ENCODE results near the gene ESAM. TPM values are rescaled to one million over a fixed set of nuclear protein-coding genes. Genes with fewer than 3 reads are reported as not detected.

The ESAM gene
- total and polyA plus RNA-seq, 4 donors: 33.2 to 182 (median 103) TPM

- 93 to 94% methylated on average over 2 of the region's 2 CpGs for WGBS, 2 donors
- Histone ChIP-seq H3K4me3 (ENCODE audit: low read length in 2 of 2) (no peak overlapping the region), H3K9me3 (ENCODE audit: control insufficient read depth, low read length) (no peaks in the 10 kb centered on the region), H3K27ac (ENCODE audit: low read depth in 1 of 2, low read length in 2 of 2) (no peak overlapping the region), H3K27me3 (ENCODE audit: control insufficient read depth in 1 of 2, insufficient read depth in 2 of 2, low read length in 1 of 2) (no peaks in the 10 kb centered on the region), H3K36me3 (ENCODE audit: control insufficient read depth in 1 of 2, insufficient read depth in 2 of 2, low read length in 1 of 2) (peaks cover 2 to 9% of the 10 kb centered on the region in 2 donors), H3K4me1 (ENCODE audit: control insufficient read depth in 1 of 2, insufficient read depth in 2 of 2, low read length in 2 of 2) (no peaks in the 10 kb centered on the region)
- ATAC-seq (ENCODE audit: low FRiP score) (no peak), DNase-seq (no peak)
- intact Hi-C loops (cut with DNase I): loop anchor here in 1 of 2 donors (10.0 kb wide), 1 partner anchor 69 kb away; no protein-coding TSS in a partner anchor
Measured at GRCh38 chr11:124766156-124766555, 4.1 kb upstream of the ESAM start.

- peak; percentile 38 for ATAC-seq (ENCODE audit: low FRiP score)
- peak overlapping the region in 1 of 2 donors; percentile 66 for H3K27ac ChIP-seq (ENCODE audit: low read depth in 1 of 2, low read length in 2 of 2)
Measured at GRCh38 chr11:124763156-124763947, 1.3 kb upstream of the ESAM start.

GRCh38 chr11:124762624-124763155 lies 600 bp upstream of the ESAM start:
- ATAC-seq (ENCODE audit: low FRiP score) (peak; percentile 0), DNase-seq (peak in 1 of 2 donors; percentile 77)
- no peaks in the 10 kb centered on the region for H3K9me3 ChIP-seq (ENCODE audit: control insufficient read depth, low read length)
- intact Hi-C loops (cut with DNase I): loop anchor here (1.0 to 10.0 kb wide), 7 partner anchors 35 to 94 kb away; partner anchors contain the start of genes MSANTD2 (in 1 of the 2), SIAE (in 1 of the 2) and SPA17 (in 1 of the 2)
- H3K36me3 ChIP-seq (ENCODE audit: control insufficient read depth in 1 of 2, insufficient read depth in 2 of 2, low read length in 1 of 2): peaks cover 2 to 9% of the 10 kb centered on the region in 2 donors
- no peaks in the 10 kb centered on the region for H3K27me3 ChIP-seq (ENCODE audit: control insufficient read depth in 1 of 2, insufficient read depth in 2 of 2, low read length in 1 of 2)
- WGBS, 2 donors: 1% methylated on average over 45 of the region's 45 CpGs
- no peaks in the 10 kb centered on the region for H3K4me1 ChIP-seq (ENCODE audit: control insufficient read depth in 1 of 2, insufficient read depth in 2 of 2, low read length in 2 of 2)
- peak overlapping the region; percentile 19 to 30 for H3K27ac ChIP-seq (ENCODE audit: low read depth in 1 of 2, low read length in 2 of 2)
- peak overlapping the region; percentile 57 to 68 for H3K4me3 ChIP-seq (ENCODE audit: low read length in 2 of 2)

More at GRCh38 chr11:124763156-124763947, 1.3 kb upstream of the ESAM start:
- WGBS, 2 donors: 4 to 6% methylated on average over 21 of the region's 21 CpGs
- intact Hi-C loops (cut with DNase I): loop anchor here (1.0 to 10.0 kb wide), 7 partner anchors 34 to 95 kb away; partner anchors contain the start of genes MSANTD2 (in 1 of the 2), SIAE (in 1 of the 2) and SPA17 (in 1 of the 2)
- Histone ChIP-seq H3K9me3 (ENCODE audit: control insufficient read depth, low read length) (no peaks in the 10 kb centered on the region), H3K36me3 (ENCODE audit: control insufficient read depth in 1 of 2, insufficient read depth in 2 of 2, low read length in 1 of 2) (peaks cover 2 to 9% of the 10 kb centered on the region in 2 donors), H3K4me1 (ENCODE audit: control insufficient read depth in 1 of 2, insufficient read depth in 2 of 2, low read length in 2 of 2) (no peaks in the 10 kb centered on the region), H3K4me3 (ENCODE audit: low read length in 2 of 2) (peak overlapping the region; percentile 57 to 68), H3K27me3 (ENCODE audit: control insufficient read depth in 1 of 2, insufficient read depth in 2 of 2, low read length in 1 of 2) (no peaks in the 10 kb centered on the region)
- peak; percentile 89 to 97 for DNase-seq

- intact Hi-C loops (cut with DNase I): loop anchor here (1.0 to 10.0 kb wide), 6 partner anchors 36 to 93 kb away; partner anchors contain the start of gene MSANTD2 (in 1 of the 2)
- Histone ChIP-seq H3K27ac (ENCODE audit: low read depth in 1 of 2, low read length in 2 of 2) (peak overlapping the region; percentile 32 to 34), H3K36me3 (ENCODE audit: control insufficient read depth in 1 of 2, insufficient read depth in 2 of 2, low read length in 1 of 2) (no peaks in the 10 kb centered on the region), H3K27me3 (ENCODE audit: control insufficient read depth in 1 of 2, insufficient read depth in 2 of 2, low read length in 1 of 2) (no peaks in the 10 kb centered on the region), H3K9me3 (ENCODE audit: control insufficient read depth, low read length) (no peaks in the 10 kb centered on the region), H3K4me3 (ENCODE audit: low read length in 2 of 2) (peak overlapping the region; percentile 57 to 68), H3K4me1 (ENCODE audit: control insufficient read depth in 1 of 2, insufficient read depth in 2 of 2, low read length in 2 of 2) (no peaks in the 10 kb centered on the region)
- WGBS, 2 donors: 25 to 27% methylated on average over 25 of the region's 25 CpGs
- DNase-seq: no peak
- no peak for ATAC-seq (ENCODE audit: low FRiP score)
Measured at GRCh38 chr11:124761301-124762104, 587 bp downstream of the ESAM start.

- Histone ChIP-seq H3K4me1 (ENCODE audit: control insufficient read depth in 1 of 2, insufficient read depth in 2 of 2, low read length in 2 of 2) (no peaks in the 10 kb centered on the region), H3K27me3 (ENCODE audit: control insufficient read depth in 1 of 2, insufficient read depth in 2 of 2, low read length in 1 of 2) (no peaks in the 10 kb centered on the region), H3K36me3 (ENCODE audit: control insufficient read depth in 1 of 2, insufficient read depth in 2 of 2, low read length in 1 of 2) (no peaks in the 10 kb centered on the region), H3K27ac (ENCODE audit: low read depth in 1 of 2, low read length in 2 of 2) (peak overlapping the region; percentile 32 to 49), H3K9me3 (ENCODE audit: control insufficient read depth, low read length) (no peaks in the 10 kb centered on the region), H3K4me3 (ENCODE audit: low read length in 2 of 2) (peak overlapping the region; percentile 49 to 68)
- no peak for DNase-seq
- 38 to 53% methylated on average over 3 of the region's 3 CpGs for WGBS, 2 donors
- intact Hi-C loops (cut with DNase I): loop anchor here (1.0 to 10.0 kb wide), 4 partner anchors 36 to 84 kb away; no protein-coding TSS in a partner anchor
- no peak for ATAC-seq (ENCODE audit: low FRiP score)
Measured at GRCh38 chr11:124760806-124761205, 1.3 kb downstream of the ESAM start.

GRCh38 chr11:124760205-124760652 lies 1.9 kb downstream of the ESAM start:
- no peaks in the 10 kb centered on the region for H3K4me1 ChIP-seq (ENCODE audit: control insufficient read depth in 1 of 2, insufficient read depth in 2 of 2, low read length in 2 of 2)
- intact Hi-C loops (cut with DNase I): loop anchor here (5.0 to 10.0 kb wide), 3 partner anchors 37 to 77 kb away; no protein-coding TSS in a partner anchor

GRCh38 chr11:124759266-124760204 lies 2.6 kb downstream of the ESAM start:
- DNase-seq: no peak
- 57 to 61% methylated on average over 48 to 52 of the region's 52 CpGs for WGBS, 2 donors
- H3K27me3 ChIP-seq (ENCODE audit: control insufficient read depth in 1 of 2, insufficient read depth in 2 of 2, low read length in 1 of 2): no peaks in the 10 kb centered on the region
- peak overlapping the region; percentile 49 to 68 for H3K4me3 ChIP-seq (ENCODE audit: low read length in 2 of 2)
- peak overlapping the region in 1 of 2 donors; percentile 71 for H3K27ac ChIP-seq (ENCODE audit: low read depth in 1 of 2, low read length in 2 of 2)
- H3K36me3 ChIP-seq (ENCODE audit: control insufficient read depth in 1 of 2, insufficient read depth in 2 of 2, low read length in 1 of 2): no peaks in the 10 kb centered on the region
- intact Hi-C loops (cut with DNase I): loop anchor here (5.0 to 10.0 kb wide), 3 partner anchors 38 to 78 kb away; no protein-coding TSS in a partner anchor
- no peaks in the 10 kb centered on the region for H3K9me3 ChIP-seq (ENCODE audit: control insufficient read depth, low read length)
- peak; percentile 55 for ATAC-seq (ENCODE audit: low FRiP score)
- H3K4me1 ChIP-seq (ENCODE audit: control insufficient read depth in 1 of 2, insufficient read depth in 2 of 2, low read length in 2 of 2): no peaks in the 10 kb centered on the region

More at GRCh38 chr11:124760205-124760652, 1.9 kb downstream of the ESAM start:
- ATAC-seq (ENCODE audit: low FRiP score) (peak; percentile 42), DNase-seq (peak in 1 of 2 donors; percentile 84)
- Histone ChIP-seq H3K9me3 (ENCODE audit: control insufficient read depth, low read length) (no peaks in the 10 kb centered on the region), H3K36me3 (ENCODE audit: control insufficient read depth in 1 of 2, insufficient read depth in 2 of 2, low read length in 1 of 2) (no peaks in the 10 kb centered on the region), H3K27ac (ENCODE audit: low read depth in 1 of 2, low read length in 2 of 2) (peak overlapping the region; percentile 49 to 71), H3K4me3 (ENCODE audit: low read length in 2 of 2) (peak overlapping the region; percentile 49 to 68), H3K27me3 (ENCODE audit: control insufficient read depth in 1 of 2, insufficient read depth in 2 of 2, low read length in 1 of 2) (no peaks in the 10 kb centered on the region)
- 1 to 3% methylated on average over 22 to 25 of the region's 25 CpGs for WGBS, 2 donors
